ENCODE results near the gene C20orf96.
"Not testable (repeated sequence)": the region's sequence is repeated elsewhere in the genome, so short reads cannot be mapped to it uniquely, and the experiment has no call there.

Gene C20orf96

GRCh38 chr20:290084-290831, at the start of gene C20orf96:
TSS of gene C20orf96 (minus strand) at chr20:290750. CDS start at chr20:290610, 140 bp downstream.
- TF ChIP-seq, protein P1, sequence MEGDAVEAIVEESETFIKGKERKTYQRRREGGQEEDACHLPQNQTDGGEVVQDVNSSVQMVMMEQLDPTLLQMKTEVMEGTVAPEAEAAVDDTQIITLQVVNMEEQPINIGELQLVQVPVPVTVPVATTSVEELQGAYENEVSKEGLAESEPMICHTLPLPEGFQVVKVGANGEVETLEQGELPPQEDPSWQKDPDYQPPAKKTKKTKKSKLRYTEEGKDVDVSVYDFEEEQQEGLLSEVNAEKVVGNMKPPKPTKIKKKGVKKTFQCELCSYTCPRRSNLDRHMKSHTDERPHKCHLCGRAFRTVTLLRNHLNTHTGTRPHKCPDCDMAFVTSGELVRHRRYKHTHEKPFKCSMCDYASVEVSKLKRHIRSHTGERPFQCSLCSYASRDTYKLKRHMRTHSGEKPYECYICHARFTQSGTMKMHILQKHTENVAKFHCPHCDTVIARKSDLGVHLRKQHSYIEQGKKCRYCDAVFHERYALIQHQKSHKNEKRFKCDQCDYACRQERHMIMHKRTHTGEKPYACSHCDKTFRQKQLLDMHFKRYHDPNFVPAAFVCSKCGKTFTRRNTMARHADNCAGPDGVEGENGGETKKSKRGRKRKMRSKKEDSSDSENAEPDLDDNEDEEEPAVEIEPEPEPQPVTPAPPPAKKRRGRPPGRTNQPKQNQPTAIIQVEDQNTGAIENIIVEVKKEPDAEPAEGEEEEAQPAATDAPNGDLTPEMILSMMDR (conservative IDR thresholded peaks at IDR 0.05; ENCODE audit: low read depth, low read length), result peak; percentile 73
- H3K4me3 ChIP-seq (ENCODE audit: low read depth, low read length), result peak within 1 kb of the TSS; percentile 88
- peak; percentile 97 for DNase-seq (ENCODE audit: low read depth)

GRCh38 chr20:336040-336439, 45.5 kb upstream of the C20orf96 start:
- not testable (repeated sequence) for DNase-seq (ENCODE audit: low read depth); H3K4me3 ChIP-seq (ENCODE audit: low read depth, low read length)

- DNase-seq (ENCODE audit: low read depth), result no peak
- H3K4me3 ChIP-seq (ENCODE audit: low read depth, low read length), result no peak overlapping the region
- TF ChIP-seq, protein P1 (conservative IDR thresholded peaks at IDR 0.05; ENCODE audit: low read depth, low read length), result no peak
Measured at GRCh38 chr20:334578-334977, 44.0 kb upstream of the C20orf96 start.

DNA sequence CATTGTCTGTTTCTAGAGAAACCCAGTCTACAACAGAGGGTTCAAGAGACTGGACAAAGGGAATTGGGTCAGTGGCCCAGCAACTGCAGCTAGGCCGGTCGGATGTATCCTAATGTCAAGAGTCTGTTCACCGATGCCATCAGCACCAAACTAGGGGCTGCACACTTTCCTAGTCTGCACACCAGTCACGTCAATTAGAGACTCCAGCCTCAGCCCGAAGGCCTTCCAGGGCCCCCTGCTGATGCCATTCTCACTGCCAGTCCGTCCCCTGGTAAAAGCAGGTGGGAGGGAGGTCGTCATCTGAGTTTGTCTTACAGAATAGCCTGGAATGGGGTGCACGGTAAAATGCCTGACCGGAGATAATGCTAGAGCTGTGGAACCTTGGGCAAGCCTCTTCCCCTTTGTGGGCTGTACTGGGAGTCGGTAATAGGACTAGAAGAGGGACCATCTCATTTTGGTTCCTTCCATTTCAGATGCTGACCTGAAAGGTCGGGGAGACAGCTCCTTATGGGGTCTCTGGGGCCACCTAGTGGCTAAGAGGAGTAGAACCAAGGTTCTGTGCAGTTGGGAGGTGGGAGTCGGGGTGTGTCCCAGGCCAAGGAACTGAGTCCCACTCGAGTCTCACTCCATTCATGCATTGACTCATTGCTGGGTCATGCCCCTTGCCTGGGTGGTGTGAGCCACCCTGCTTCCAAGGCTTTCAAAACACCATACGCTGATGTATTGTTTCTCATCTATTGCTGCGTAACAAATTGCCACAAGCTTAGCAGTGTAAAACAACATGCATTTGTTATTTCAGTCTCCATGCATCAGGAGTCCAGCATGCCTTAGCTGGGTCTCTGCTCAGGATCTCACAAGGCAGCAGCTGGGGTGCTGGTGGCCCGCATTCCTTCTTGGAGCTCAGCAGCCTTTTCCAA, 39.9 kb upstream of the C20orf96 start:
- TF ChIP-seq, protein P1 (conservative IDR thresholded peaks at IDR 0.05; ENCODE audit: low read depth, low read length), result peak; percentile 90
- DNase-seq (ENCODE audit: low read depth), result peak; percentile 78
- H3K4me3 ChIP-seq (ENCODE audit: low read depth, low read length), result no peak overlapping the region

DNA sequence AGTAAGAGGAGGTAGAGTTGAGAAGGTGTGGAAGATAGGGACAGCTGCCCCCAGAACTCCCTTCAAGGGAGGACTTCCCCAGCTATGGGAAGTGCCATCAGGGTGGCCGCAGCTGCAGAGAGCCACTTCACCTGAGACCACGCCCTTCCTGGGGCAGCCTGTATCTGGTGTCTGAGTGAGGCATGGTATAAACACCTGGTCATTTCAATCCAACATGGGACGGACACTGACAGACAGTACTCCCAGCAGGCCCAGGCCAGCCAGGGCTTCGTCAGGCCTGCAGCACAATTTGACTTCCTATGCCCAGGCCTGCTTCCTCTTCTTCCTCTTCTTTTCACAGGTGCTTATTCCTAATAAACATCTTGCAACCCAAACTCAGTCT, 39.3 kb upstream of the C20orf96 start:
- no peak for DNase-seq (ENCODE audit: low read depth)
- TF ChIP-seq, protein P1 (conservative IDR thresholded peaks at IDR 0.05; ENCODE audit: low read depth, low read length), result no peak
- H3K4me3 ChIP-seq (ENCODE audit: low read depth, low read length), result no peak overlapping the region

DNA sequence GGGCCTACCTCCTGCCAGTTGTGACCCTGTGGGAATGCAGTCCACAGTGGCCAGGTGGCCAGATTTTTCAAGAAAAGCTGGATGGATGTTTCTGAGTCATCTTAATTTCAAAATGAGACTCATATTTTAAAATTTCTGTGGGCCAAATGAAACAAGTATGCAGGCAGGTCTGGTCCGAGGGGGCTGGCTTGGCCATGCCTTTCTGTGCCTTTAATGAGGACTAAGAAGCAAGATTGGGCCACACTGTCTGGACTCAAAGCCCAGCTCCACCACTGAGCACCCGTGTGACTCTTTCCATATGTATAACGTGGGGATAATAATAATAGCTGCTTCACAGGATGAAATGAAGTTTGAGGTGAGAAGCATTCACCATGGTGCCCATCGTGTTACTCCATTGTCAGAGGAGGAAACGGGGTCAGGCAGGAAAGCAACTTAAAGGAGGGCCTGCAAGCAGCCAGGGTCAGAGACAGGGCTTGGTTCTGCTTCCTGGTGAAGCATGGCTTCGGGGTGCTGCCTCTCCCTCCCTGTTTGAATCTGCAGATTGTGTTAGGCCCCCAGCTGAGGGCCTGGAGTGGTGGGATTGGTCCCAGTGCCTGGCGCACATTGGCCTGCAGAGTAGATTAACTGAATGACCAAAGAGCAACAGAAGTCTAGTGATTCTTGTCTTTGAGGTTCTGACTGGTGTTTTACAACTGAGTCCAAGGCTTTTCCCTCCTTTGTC, 38.6 kb upstream of the C20orf96 start:
- H3K4me3 ChIP-seq (ENCODE audit: low read depth, low read length), result no peak overlapping the region
- DNase-seq (ENCODE audit: low read depth), result no peak
- TF ChIP-seq, protein P1 (conservative IDR thresholded peaks at IDR 0.05; ENCODE audit: low read depth, low read length), result no peak

All from choroid plexus epithelial cell (primary cell).